Activated CD4-positive, alpha-beta T cell treated with anti-CD3 and anti-CD28 coated beads, Interleukin-2, amount 50 U/mL, for 16 hours (primary cell): ENCODE results near the gene NPPC.
"Not testable (repeated sequence)": the region's sequence is repeated elsewhere in the genome, so short reads cannot be mapped to it uniquely, and the experiment has no call there.

Experiments used
- DNase-seq: peaks from one replicate; pipeline ENCODE4 v3.0.0-alpha.2; 2020

Gene NPPC

DNA sequence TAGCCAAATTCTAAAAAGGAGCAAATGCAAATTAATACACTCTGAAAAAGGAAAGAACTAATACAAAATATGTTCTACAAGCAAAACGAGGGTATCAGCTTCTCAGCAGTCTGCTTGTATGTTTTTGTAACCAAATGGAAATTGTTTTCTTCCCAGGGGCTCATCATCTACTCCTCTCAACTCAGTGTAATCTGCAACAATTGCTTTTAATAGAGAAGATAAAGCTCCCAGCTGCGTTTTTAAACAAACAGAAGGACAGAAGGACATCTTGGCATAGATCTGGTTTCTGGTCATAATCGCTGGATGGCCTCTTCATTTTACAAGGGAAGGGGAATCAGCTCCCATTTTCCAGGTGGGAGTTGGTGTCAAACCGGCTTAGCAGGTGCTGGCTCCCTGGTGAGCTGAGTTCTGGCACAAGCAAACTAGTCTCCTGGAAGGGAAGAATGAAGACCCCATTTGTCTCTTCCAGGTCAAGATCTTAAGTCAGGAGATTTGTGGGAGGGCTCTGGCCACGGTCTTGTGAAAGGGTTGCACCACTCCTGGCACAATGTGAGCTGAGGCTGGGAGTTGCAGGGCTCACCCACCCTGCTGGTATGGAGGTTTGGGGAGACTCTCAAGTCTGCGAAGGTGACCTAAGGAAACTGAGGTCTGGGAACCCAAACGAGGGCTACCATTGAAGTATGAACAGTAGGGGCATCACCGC is 41.6 kb downstream of the NPPC start:
- no peak for DNase-seq

- no peak for DNase-seq
These were observed 42.7 kb downstream of the NPPC start for GRCh38 chr2:231883468-231883881.

DNA sequence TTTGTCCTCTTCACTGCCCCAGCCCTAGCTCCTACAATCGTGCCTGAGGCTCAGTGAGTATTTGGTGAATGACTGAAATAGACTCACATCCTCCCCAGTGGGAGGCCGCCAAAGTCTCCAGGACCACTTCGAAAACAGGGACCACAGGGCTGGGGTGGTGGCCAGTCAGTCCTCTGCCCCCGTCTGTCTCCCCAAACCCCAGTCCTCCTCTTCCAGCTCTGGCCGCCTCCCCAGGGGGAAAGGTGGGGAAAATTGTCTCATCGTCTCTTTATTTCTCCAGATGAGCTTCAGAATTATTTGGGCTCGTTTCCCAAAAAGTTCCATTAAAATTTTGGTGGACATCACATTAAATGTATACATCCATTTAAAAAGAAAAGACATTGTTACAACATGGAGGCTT is 43.5 kb downstream of the NPPC start:
- DNase-seq = no peak

DNA sequence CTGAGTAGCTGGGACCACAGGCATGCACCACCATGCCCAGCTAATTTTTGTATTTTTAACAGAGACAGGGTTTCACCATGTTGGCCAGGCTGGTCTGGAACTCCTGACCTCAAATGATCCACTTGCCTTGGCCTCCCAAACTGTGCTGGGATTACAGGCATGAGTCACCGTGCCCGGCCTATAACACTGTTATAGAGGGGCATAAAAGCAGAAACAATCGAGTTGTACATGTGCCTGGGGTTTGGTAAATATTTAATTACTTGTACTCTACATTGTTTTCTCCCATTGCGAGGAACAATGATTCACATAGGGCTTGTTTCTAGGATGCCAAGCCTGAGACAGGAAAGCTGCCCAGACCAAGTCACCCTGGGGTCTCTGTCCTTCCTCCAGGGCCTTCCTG is 45.8 kb downstream of the NPPC start:
- not testable (repeated sequence) for DNase-seq

- DNase-seq = no peak
These were observed 47.0 kb downstream of the NPPC start for GRCh38 chr2:231879216-231879615.

DNA sequence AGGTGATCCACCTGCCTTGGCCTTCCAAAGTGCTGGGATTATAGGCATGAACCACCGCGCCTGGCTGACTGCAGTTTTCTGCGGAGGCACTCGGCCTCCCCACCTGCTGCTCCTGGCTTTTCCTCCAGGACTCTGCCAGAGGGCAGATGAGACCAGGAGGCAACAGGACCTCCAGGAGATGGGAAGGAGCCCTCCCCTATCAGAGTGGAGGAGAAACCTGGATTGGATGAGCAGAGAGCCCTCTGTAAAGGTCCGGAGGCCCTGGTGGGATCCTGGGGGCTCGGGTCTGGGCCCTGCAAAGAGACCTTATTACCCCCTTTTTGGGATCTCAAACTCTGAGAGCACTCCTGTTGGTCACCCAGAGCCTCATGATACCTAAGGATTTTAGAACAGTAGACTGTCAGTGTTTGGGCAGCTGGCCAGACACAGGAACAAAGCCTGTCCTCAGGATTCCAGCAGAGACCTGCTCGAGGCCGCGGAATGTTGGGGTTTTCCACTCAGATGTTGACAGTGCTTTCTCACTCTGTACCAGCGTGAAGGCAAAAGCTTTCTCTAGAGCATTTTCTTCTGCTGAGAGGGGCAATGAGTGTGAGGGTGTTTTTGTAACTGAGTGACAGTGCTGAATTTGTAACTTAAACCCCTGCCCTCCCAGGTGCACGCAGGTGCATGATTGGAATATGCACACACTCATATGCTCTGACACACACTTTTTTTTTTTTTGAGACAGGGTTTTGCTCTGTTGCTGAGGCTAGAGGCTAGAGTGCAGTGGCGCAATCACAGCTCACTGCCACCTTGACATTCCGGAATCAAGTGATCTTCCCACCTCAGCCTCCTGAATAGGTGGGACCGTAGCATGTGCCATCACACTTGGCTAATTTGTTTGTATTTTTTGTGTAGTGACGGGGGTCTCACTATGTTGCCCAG is 48.4 kb downstream of the NPPC start:
- DNase-seq = no peak

DNA sequence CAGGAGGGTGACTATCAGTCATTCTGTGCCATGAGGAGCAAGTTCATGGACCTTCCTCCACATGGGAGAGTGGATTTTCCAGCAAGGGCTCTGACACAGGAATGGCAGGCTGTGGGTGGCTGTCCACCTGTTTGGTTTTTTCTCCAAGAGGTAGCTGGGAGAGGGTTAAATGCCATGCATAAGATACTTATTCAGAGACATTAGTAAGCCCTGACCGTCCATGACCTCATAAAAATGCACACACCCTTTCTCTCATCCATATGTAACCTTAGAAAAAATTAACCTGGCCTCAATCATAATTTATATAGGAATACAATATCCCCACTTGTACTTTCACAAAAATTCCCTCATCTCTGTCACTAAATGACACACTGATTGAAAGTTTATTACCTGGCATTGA is 51.3 kb downstream of the NPPC start:
- no peak for DNase-seq
